GM18873 (cell line): ENCODE results near the gene SIAH2.

ENCODE experiments used
- ATAC-seq: cut with Tn5 transposase; IDR thresholded peaks from one replicate; pipeline ENCODE4 v1.9.1; 2021; ENCODE audit warnings: mild to moderate bottlenecking, moderate library complexity, moderate number of reproducible peaks; ENCODE audit not compliant: unreplicated experiment, low FRiP score

The SIAH2 gene

DNA sequence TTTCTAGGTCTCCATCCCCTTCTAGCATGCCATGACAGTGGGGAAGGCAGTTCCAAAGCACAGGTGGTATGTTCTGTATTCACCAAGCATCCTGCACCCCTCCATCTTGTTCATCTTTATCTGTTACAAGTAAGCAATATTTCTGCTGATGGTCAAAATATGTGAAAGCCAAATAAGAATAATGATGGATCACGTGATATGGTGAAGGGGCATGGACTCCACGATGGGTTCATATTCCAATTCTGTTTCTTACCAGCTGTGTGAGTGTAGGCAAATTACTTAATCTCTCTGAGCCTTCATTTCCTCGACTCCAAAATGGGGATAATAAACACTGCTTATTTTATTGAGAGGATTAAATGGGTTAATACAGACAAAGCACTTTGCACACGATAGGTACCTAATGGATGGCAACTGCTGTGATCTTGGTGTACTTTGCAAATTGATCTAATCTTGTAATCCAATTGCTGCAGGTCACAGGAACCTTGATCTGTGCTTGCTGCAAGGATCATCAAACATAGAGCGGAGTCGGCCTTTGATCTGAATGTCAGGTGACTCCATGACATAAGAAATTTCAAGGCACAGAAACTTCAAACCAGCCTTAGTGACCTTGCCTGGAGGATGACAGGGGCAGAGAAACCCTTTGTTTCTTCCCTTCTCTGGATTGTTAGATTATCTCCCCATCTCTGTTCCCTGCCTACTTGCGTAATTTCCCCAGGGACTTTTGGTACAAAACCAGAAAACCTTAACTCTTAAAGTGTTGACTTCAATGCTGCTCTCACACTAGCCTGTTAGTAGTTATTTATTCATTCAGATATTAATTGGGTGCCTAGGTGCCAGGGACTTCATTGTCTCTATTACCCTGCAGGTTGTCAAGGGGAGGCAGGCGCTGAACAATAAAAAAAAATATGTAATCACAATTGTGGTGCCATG, 25.8 kb downstream of the SIAH2 start:
- ATAC-seq = no peak

DNA sequence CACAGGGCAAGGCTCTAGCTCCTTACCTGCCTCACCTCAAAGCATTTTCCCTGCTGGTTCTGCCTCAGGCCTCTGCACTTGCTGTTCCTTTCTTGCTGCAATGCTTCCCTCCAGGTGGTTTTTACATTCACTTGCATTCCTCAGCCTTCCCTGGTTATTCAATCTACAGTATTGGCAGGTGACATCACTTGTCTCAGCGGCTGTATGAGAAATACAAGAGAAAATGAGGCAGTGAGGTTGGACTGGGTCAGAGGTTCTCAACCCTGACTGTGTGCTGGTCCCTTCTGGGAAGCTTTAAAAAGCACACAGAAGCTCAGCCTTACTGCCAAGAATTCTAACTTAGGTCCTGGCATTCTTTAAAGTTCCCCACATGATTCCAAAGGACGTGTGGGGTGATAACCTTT, 26.7 kb downstream of the SIAH2 start:
- no peak for ATAC-seq

- ATAC-seq = no peak
Observed at GRCh38 chr3:150734795-150735119, 28.2 kb downstream of the SIAH2 start.

- no peak for ATAC-seq
Observed at GRCh38 chr3:150733936-150734794, 28.8 kb downstream of the SIAH2 start.

DNA sequence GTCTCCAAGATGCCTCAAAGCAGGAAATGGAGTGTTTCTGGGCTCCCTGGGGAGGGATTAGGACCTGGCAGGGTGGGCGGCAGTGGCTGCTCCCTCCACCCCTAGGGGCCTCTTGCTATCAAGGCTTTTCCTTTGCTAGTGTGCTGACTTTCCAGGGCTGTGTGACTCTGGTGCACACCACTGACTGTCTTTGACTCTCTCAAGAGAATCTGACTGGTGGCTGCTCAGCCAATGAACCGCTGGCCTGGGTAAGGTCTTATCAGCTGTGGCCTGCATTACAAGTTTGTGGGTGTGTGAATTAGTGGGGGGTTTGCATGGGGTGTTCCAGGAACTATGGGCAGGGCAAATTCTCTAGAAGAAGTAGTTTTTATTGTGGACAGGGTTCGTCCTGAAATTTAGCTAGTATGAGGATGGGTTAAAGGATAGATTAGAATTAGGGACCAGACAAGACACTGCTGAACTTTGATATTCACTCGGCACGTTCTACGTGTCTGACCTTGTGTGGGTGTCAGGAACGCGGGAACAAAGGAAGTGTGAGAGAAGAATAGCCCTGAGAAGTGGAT, 29.5 kb downstream of the SIAH2 start:
- no peak for ATAC-seq

GRCh38 chr3:150729682-150730360, 33.1 kb downstream of the SIAH2 start:
- no peak for ATAC-seq

DNA sequence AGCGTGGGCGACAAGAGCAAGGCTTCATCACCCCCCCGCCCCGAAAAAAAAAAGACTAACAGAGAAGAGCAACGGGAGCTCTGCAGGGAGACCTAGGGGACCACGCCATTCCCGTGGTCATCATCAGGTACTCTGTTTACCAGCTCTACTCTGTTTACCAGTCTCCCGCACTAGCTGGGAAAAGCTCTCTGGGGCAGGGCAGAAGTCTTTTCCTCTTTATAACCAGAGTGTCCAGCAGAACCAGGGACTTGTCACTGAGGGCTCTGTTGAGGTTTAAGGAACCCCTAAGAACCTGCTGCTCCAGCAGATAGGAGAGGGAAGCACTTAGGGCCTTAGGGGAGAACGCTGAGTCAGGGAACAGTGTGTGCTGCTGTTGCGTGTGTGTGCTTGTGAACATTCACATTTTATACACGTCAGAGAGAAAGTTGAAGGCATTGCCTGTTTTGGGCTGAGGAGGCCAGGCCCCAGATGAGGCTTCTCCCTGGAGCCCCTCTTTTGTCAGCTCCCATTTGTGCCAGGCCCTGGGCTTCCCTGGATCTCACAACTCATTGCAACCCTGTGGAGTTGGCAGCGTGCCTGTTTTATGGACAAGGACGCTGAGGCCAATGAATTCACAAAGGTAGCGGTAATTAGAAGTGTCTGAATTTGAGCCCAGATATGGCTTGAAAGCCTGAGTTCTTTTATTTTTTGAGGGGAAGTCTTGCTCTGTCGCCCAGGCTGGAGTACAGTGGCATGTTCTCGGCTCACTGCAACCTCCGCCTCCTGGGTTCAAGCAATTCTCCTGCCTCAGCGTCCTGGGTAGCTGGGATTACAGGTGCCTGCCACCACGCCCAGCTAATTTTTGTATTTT, 35.1 kb downstream of the SIAH2 start:
- ATAC-seq = no peak

DNA sequence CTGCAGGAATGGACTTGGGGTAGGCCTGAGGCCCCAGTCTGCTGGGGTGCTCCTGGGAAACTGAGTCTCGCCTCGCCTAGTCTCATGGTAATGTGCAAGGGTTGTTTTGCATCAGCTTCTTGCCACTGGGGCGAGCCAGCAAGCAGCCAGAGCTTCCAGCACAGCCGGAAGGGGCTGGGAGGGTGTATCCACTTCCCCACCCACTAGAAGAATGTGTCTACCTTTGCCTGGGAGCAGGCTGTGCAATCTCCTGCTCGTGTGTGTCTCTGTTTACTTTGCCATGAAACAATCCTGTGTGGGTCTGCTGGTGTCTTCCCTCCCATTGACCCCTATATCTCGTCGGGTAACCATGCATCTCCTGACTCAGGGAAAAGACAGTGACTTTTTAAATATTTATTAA, 37.4 kb downstream of the SIAH2 start:
- no peak for ATAC-seq

DNA sequence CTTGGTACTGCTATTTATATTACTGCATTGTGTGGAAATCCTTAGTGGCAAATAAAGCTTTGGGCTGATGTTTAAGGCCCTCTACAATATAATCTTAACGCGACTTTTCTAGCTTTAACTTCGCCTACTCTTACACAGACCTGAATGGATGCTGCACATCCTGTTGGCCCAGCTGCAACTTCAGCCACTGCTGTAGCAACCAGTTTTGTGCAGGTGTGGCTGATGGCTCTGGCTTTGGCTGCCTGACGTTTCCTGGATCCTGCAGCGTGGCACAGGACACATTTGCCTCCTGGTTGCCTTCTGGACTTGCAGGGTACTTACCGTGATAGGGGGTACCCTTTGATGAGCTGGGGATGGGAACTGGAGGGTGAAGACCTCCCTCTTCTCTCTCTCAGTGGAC, 39.0 kb downstream of the SIAH2 start:
- ATAC-seq = no peak

- no peak for ATAC-seq
Observed at GRCh38 chr3:150722267-150722666, 40.7 kb downstream of the SIAH2 start.

- ATAC-seq = peak; percentile 66
Observed at GRCh38 chr3:150721285-150722130, 41.5 kb downstream of the SIAH2 start.

- ATAC-seq = no peak
Observed at GRCh38 chr3:150720444-150720843, 42.5 kb downstream of the SIAH2 start.

DNA sequence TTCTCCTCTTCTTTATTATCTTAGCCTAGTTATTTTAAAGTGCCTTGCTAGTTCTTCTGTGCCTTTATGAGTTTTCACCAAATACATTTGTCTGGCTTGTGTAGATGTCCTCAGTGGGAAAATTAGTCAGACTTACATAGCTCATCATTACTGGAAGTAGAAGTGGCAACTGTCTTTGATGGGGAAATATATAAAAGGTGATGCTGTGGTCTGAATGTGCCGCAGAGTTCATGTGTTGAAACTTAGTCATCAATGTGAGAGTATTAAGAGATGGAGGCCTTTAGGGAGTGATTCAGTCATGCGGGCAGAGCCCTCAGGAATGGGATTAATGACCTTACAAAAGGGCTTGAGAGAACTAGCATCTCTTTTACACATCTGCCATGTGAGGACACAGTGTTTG, 52.9 kb downstream of the SIAH2 start:
- no peak for ATAC-seq

GRCh38 chr3:150703756-150704344, 59.1 kb downstream of the SIAH2 start, which contains the start of gene ERICH6:
ERICH6 (minus strand) TSS chr3:150703920; CDS start chr3:150703898, 22 bp downstream.
- ATAC-seq = peak; percentile 95

DNA sequence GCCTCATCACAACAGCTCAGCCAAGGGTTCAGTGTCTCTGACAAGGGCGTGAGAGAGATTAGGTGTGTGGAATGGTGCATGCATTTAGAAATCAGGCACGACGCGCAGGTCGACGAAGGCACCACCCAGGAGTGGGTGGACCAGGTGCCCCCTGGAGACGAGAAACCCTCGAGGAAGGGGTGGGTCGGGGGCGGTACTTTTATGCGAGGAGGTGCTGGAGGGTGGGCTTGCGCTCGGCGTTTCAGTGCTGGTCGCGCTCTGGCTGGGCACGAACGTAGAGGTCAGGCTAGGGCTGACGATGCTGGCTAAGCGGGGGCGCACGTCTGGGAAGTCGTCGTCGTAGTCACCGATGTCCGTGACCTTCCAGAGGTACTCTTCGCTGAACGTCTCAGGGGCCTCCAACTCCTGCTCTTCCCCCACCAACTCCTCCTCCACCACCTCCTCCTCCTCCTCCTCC, 59.6 kb downstream of the SIAH2 start:
- ATAC-seq = peak; percentile 16

- no peak for ATAC-seq
Observed at GRCh38 chr3:150699068-150699639, 63.8 kb downstream of the SIAH2 start.

DNA sequence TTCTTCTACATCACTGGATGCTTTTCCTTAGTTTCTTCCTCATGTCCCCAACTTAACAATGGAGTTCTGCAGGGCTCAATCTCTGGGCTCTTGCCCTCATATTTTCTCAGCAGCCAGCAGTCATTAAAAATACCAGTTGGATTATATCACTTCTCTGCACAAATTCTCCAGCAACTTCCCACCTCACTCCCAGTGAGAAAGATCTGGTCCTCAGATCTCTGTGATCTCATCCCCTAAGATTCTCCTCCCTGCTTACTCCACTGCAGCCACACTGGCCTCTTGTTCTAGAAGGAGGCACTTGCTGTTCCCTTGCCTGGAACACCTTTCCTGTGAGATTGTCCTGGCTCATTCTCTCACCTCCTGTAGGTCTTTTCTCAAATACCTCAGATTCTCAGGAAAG, 65.3 kb downstream of the SIAH2 start:
- no peak for ATAC-seq
